Adrenal gland (tissue), 12 donors: ENCODE results near the gene ZNF628. TPM values are rescaled to one million over a fixed set of nuclear protein-coding genes. Genes with fewer than 3 reads are reported as not detected.
"Not testable (repeated sequence)": the region's sequence is repeated elsewhere in the genome, so short reads cannot be mapped to it uniquely, and the experiment has no call there.

Experiments used
- DNase-seq, 7 donors: peaks; one replicate each; pipeline ENCODE4 v3.0.0-alpha.2; 2019 to 2020
- H3K27ac ChIP-seq, 5 donors: fragments of 200-600 bp; sonication (generic) in 4 of 5; 1 replicate in 3 of 5; 2 replicates in 2 of 5; pipeline versions ENCODE4 v1.5.1 to v1.8.0; 2016 to 2020; ENCODE audit warnings: mild to moderate bottlenecking in 1 of 5
- H3K27me3 ChIP-seq: fragments of 200-600 bp; 2 replicates; pipeline ENCODE4 v1.8.0; 2021
- H3K36me3 ChIP-seq, 2 donors: fragments of 200-600 bp; replicated peaks in 1 of 2; 1 replicate in 1 of 2; 2 replicates in 1 of 2; pipeline versions ENCODE4 v1.5.1 to v1.8.0; 2018 to 2022
- H3K4me1 ChIP-seq, 2 donors: fragments of 200-600 bp; replicated peaks in 1 of 2; 1 replicate in 1 of 2; 2 replicates in 1 of 2; pipeline versions ENCODE4 v1.5.1 to v1.8.0; 2018 to 2021
- H3K4me3 ChIP-seq, 4 donors: fragments of 200-600 bp; sonication (generic) in 3 of 4; one replicate each; pipeline ENCODE4 v1.5.1; 2016 to 2018
- H3K9me3 ChIP-seq, 3 donors: fragments of 200-600 bp; sonication (generic) in 1 of 3; replicated peaks in 1 of 3; 1 replicate in 2 of 3; 2 replicates in 1 of 3; pipeline versions ENCODE4 v1.5.1 to v1.8.0; 2016 to 2021
- POLR2A ChIP-seq, 2 donors: fragments of 450-650 bp; IDR thresholded peaks; one replicate each; pipeline ENCODE4 v1.6.1; 2017; ENCODE audit warnings: antibody characterized with exemption in 2 of 2, mild to moderate bottlenecking in 2 of 2, moderate library complexity in 1 of 2
- WGBS, 4 donors: extraction: QIAGEN DNeasy Blood & Tissue Kit in 2 of 4; methylation state at CpG; one replicate each; pipeline versions ENCODE4 v1.1.5 to v1.1.7; 2013 to 2017; 5-methylcytosine and 5-hydroxymethylcytosine counted together
- intact Hi-C, 2 donors: fragments of 100-400 bp; cut with DNase I; formaldehyde crosslinking; loops; one replicate each; pipeline versions ENCODE4 v1.14.1 to v1.15.0; 2022 to 2023
- polyA plus RNA-seq, 3 donors: library from polyadenylated mRNA; stranded (reverse); fragments of 200-250 nt in 2 of 3; fragments of 350-450 nt in 1 of 3; fragmentation: Illumina TruSeq in 1 of 3; extraction: RNeasy Lipid Tissue Mini Kit (QIAGEN cat#74804) in 1 of 3; gene quantifications; one replicate each; pipeline ENCODE4 v1.2.3, GENCODE V29; 2013 to 2014
- total RNA-seq, 9 donors: library from RNA; depleted of rRNA in 4 of 9; stranded (reverse); fragments of >200 nt in 4 of 9; fragments of 120-200 nt in 1 of 9; fragmentation: NEBNext Ultra II Directional in 1 of 9; extraction: Animal tissue kit (Norgen Biotek cat#: 25700) in 1 of 9; gene quantifications; one replicate each; pipeline versions ENCODE4 v1.1.0 to v1.2.4, GENCODE V29; 2013 to 2023
- TF ChIP-seq, protein P1 (sequence below), 6 experiments: fragments of 450-650 bp in 4 of 6; fragments of 200-600 bp in 2 of 6; sonication (generic) in 1 of 6; IDR thresholded peaks; 1 replicate in 5 of 6; 2 replicates in 1 of 6; pipeline versions ENCODE4 v1.5.1 to v1.8.0; 2016 to 2021; ENCODE audit warnings: antibody characterized with exemption in 6 of 6, mild to moderate bottlenecking in 2 of 6, moderate library complexity in 1 of 6
- donor health status: healthy with polysubstance abuse.
- donor health status: Bipolar disorder and iron deficiency.
- donor health status: DM: yes; HTN: yes; CAD: no.
- donor health status: DM: no; HTN: no; CAD: no.
- donor health status: DM: no; HTN: no; CAD: no.
- donor health status: DM: yes; HTN: yes; CAD: no.

ZNF628 gene
- total and polyA plus RNA-seq, 12 donors, result 0.04 to 27.9 (median 7.7) TPM

DNA sequence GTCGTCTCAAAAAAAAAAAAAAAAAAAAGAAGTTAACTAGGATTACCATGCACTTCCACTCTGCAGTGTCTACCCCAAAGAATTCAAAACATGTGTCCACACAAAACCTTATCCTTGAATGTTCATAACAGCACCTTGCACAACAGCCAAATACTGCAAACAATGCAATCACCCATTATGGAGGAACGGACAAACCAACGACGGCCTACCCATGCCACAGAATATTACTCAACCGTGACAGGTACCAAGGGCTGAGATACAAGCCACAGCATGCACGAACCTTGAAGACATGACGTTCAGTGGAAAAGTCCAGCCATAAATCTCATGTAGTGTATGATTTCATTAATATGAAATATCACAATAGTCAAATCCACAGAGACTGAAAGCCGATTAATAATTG lies 30.4 kb upstream of the ZNF628 start:
- 47 to 60% (median 50%) methylated on average over 7 to 8 of the region's 8 CpGs for WGBS, 4 donors
- no peak for TF ChIP-seq POLR2A (IDR thresholded peaks at IDR 0.05)
- TF ChIP-seq, protein P1, sequence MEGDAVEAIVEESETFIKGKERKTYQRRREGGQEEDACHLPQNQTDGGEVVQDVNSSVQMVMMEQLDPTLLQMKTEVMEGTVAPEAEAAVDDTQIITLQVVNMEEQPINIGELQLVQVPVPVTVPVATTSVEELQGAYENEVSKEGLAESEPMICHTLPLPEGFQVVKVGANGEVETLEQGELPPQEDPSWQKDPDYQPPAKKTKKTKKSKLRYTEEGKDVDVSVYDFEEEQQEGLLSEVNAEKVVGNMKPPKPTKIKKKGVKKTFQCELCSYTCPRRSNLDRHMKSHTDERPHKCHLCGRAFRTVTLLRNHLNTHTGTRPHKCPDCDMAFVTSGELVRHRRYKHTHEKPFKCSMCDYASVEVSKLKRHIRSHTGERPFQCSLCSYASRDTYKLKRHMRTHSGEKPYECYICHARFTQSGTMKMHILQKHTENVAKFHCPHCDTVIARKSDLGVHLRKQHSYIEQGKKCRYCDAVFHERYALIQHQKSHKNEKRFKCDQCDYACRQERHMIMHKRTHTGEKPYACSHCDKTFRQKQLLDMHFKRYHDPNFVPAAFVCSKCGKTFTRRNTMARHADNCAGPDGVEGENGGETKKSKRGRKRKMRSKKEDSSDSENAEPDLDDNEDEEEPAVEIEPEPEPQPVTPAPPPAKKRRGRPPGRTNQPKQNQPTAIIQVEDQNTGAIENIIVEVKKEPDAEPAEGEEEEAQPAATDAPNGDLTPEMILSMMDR (IDR thresholded peaks at IDR 0.05), result no peak

GRCh38 chr19:55447421-55448174 lies 28.8 kb upstream of the ZNF628 start:
- H3K4me3 ChIP-seq, result no peak overlapping the region
- no peak overlapping the region for H3K27ac ChIP-seq
- H3K9me3 ChIP-seq, result no peaks in the 10 kb centered on the region
- no peaks in the 10 kb centered on the region for H3K36me3 ChIP-seq
- TF ChIP-seq POLR2A (IDR thresholded peaks at IDR 0.05), result no peak
- TF ChIP-seq, protein P1 (IDR thresholded peaks at IDR 0.05), result no peak
- DNase-seq, result peak in 2 of 7 donors; percentile 35 to 63
- intact Hi-C loops, result no loop called here
- 27 to 31% (median 29%) methylated on average over 12 to 16 of the region's 16 CpGs for whole genome bisulfite sequencing, 4 donors
- H3K27me3 ChIP-seq, result peaks cover 42% of the 10 kb centered on the region
- peaks cover 9 to 11% of the 10 kb centered on the region in 2 donors for H3K4me1 ChIP-seq

More for the DNA sequence above, 30.4 kb upstream of the ZNF628 start:
- Histone ChIP-seq H3K4me1 (no peaks in the 10 kb centered on the region), H3K36me3 (no peaks in the 10 kb centered on the region), H3K27me3 (peaks cover 41% of the 10 kb centered on the region), H3K27ac (no peak overlapping the region), H3K9me3 (no peaks in the 10 kb centered on the region), H3K4me3 (no peak overlapping the region)
- no peak for DNase-seq
- intact Hi-C loops, result no loop called here

- Histone ChIP-seq H3K4me1 (peaks cover 11% of the 10 kb centered on the region in 2 donors), H3K27me3 (peaks cover 42% of the 10 kb centered on the region)
- intact Hi-C loops, H3K9me3 ChIP-seq, H3K4me3 ChIP-seq, H3K36me3 ChIP-seq, DNase-seq, H3K27ac ChIP-seq: not testable (repeated sequence)
- WGBS, 4 donors, result 84 to 87% (median 84%) methylated on average over 4 to 5 of the region's 5 CpGs
These were observed 28.3 kb upstream of the ZNF628 start for GRCh38 chr19:55448175-55448490.

DNA sequence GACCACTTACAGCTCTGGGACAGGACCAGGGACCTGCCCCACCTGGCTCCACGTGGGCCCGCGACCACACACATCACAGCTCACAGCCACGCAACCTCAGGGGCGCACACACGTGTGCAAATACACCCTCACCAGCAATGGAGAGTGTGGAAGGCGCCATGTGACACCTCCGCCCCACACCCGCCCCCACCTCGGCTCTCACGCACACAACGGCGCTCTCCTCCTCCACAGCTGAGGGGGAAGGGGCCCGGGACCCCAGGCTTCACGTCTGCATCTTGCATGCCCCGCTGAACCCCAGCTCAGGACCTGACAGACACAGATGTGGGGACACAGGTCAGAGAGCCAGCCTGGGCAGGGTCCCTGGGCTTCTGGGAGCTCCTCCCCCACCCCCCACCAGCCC lies 26.9 kb upstream of the ZNF628 start:
- intact Hi-C loops, result no loop called here
- Histone ChIP-seq H3K27me3 (peaks cover 30% of the 10 kb centered on the region), H3K27ac (no peak overlapping the region), H3K9me3 (no peaks in the 10 kb centered on the region), H3K4me1 (peaks cover 11% of the 10 kb centered on the region in 2 donors), H3K36me3 (no peaks in the 10 kb centered on the region), H3K4me3 (no peak overlapping the region)
- TF ChIP-seq POLR2A (IDR thresholded peaks at IDR 0.05), result no peak
- TF ChIP-seq, protein P1 (IDR thresholded peaks at IDR 0.05), result no peak
- 29 to 71% (median 30%) methylated on average over 4 to 16 of the region's 16 CpGs; no CpG with 5 or more reads in 1 of the 4 donors for WGBS, 4 donors
- DNase-seq, result no peak
